Keratinocyte (primary cell): Measurements from ENCODE around the gene SLX1A. TPM values are rescaled to one million over a fixed set of nuclear protein-coding genes. Genes with fewer than 3 reads are reported as not detected.

ENCODE experiments used
- DNase-seq: peaks from one replicate; pipeline ENCODE4 v3.0.0-alpha.2; 2011; ENCODE audit warnings: low read depth, missing footprints, low spot score
- FAIRE-seq: peaks from 2 replicates; lab custom pipeline; 2011; peaks lifted over from hg19 to GRCh38; lab: Jason Lieb, UNC
- H2AFZ ChIP-seq: 2 replicates; pipeline ENCODE4 v1.6.0; 2012; ENCODE audit warnings: low read length, control low read depth, inconsistent platforms; ENCODE audit not compliant: control insufficient read depth
- H3K27ac ChIP-seq: 2 replicates; pipeline ENCODE4 v1.5.1; 2011; ENCODE audit warnings: low read length; ENCODE audit not compliant: control insufficient read depth, insufficient read depth
- H3K27me3 ChIP-seq: 3 replicates; pipeline ENCODE4 v1.6.0; 2011; ENCODE audit warnings: low read length; ENCODE audit not compliant: control insufficient read depth, insufficient read depth; ENCODE audit errors: extremely low read depth
- H3K36me3 ChIP-seq, 2 experiments: 2 replicates in 1 of 2; 3 replicates in 1 of 2; pipeline ENCODE4 v1.5.1; 2011; ENCODE audit warnings: low read length in 2 of 2, mild to moderate bottlenecking in 1 of 2; ENCODE audit not compliant: control insufficient read depth in 2 of 2, insufficient read depth in 2 of 2; ENCODE audit errors: extremely low read depth in 1 of 2
- H3K4me1 ChIP-seq: 3 replicates; pipeline ENCODE4 v1.5.1; 2011; ENCODE audit warnings: low read length; ENCODE audit not compliant: control insufficient read depth, insufficient read depth; ENCODE audit errors: extremely low read depth
- H3K4me2 ChIP-seq: 3 replicates; pipeline ENCODE4 v1.6.0; 2011; ENCODE audit warnings: low read depth, low read length; ENCODE audit not compliant: control insufficient read depth, insufficient read depth; ENCODE audit errors: extremely low read depth
- H3K4me3 ChIP-seq, 3 experiments: fragments of 200-600 bp in 1 of 3; sonication (generic) in 1 of 3; 2 replicates in 2 of 3; 3 replicates in 1 of 3; pipeline ENCODE4 v1.5.1; 2011 to 2016; ENCODE audit warnings: low read length in 3 of 3, mild to moderate bottlenecking in 3 of 3, control low read depth in 2 of 3, inconsistent platforms in 1 of 3, low read depth in 1 of 3, mixed read lengths in 1 of 3, mixed run types in 1 of 3, moderate library complexity in 1 of 3; ENCODE audit not compliant: control insufficient read depth in 2 of 3, insufficient read depth in 2 of 3; ENCODE audit errors: extremely low read depth in 1 of 3
- H3K79me2 ChIP-seq: 2 replicates; pipeline ENCODE4 v1.6.0; 2012; ENCODE audit warnings: low read length; ENCODE audit not compliant: control insufficient read depth, insufficient read depth
- H3K9ac ChIP-seq: 3 replicates; pipeline ENCODE4 v1.6.0; 2011; ENCODE audit warnings: low read length; ENCODE audit not compliant: control insufficient read depth, insufficient read depth; ENCODE audit errors: extremely low read depth
- H3K9me1 ChIP-seq: 3 replicates; pipeline ENCODE4 v1.6.0; 2011; ENCODE audit warnings: low read length; ENCODE audit not compliant: control insufficient read depth, insufficient read depth; ENCODE audit errors: extremely low read depth
- H3K9me3 ChIP-seq: 2 replicates; pipeline ENCODE4 v1.5.1; 2012; ENCODE audit warnings: low read depth, low read length; ENCODE audit not compliant: control insufficient read depth
- H4K20me1 ChIP-seq: 3 replicates; pipeline ENCODE4 v1.6.0; 2011; ENCODE audit warnings: low read length; ENCODE audit not compliant: control insufficient read depth, insufficient read depth; ENCODE audit errors: extremely low read depth
- CTCF ChIP-seq, 3 experiments: IDR thresholded peaks in 1 of 3; conservative IDR thresholded peaks in 1 of 3; optimal IDR thresholded peaks in 1 of 3; 2 replicates in 2 of 3; 3 replicates in 1 of 3; pipeline versions ENCODE3 to v1.5.1; 2011; ENCODE audit warnings: low read length in 3 of 3, mild to moderate bottlenecking in 3 of 3, moderate library complexity in 2 of 3, control low read depth in 1 of 3, inconsistent platforms in 1 of 3; ENCODE audit not compliant: insufficient read depth in 2 of 3; ENCODE audit errors: extremely low read depth in 1 of 3
- EZH2 ChIP-seq: IDR thresholded peaks from one replicate; pipeline ENCODE4 v1.6.1; 2012; ENCODE audit warnings: inconsistent platforms, mild to moderate bottlenecking, low read length, moderate library complexity
- dilution Hi-C: fragments of 300-500 bp; cut with MboI; formaldehyde crosslinking; loops from one replicate; pipeline ENCODE4 v1.7.0; 2020; ENCODE audit warnings: low sequenced_read_pairs; ENCODE audit not compliant: extremely low pct_ligation_motif_present
- polyA plus RNA-seq, 5 experiments: library from polyadenylated mRNA; depleted of rRNA in 3 of 5; stranded (reverse) in 3 of 5; stranded (forward) in 1 of 5; unstranded in 1 of 5; fragments of >200 nt; gene quantifications; 1 replicate in 1 of 5; 2 replicates in 3 of 5; 3 replicates in 1 of 5; pipeline versions ENCODE4 v1.2.1 to v1.2.3, GENCODE V29; 2011 to 2012; ENCODE audit warnings: missing spikeins in 2 of 5, low read depth in 1 of 5, low replicate concordance in 1 of 5

Gene SLX1A
- polyA plus RNA-seq, 1 donor (not counting 4 experiments of a cell fraction or from before 2014, with no cell fraction given), result 5.4 TPM

- Histone ChIP-seq H3K27me3 (no peaks in the 10 kb centered on the region), H3K4me2 (no peak overlapping the region), H3K9ac (no peak overlapping the region), H3K27ac (no peak overlapping the region), H3K9me1 (no peaks in the 10 kb centered on the region), H3K4me3 (no peak overlapping the region), H3K4me1 (peaks cover 3% of the 10 kb centered on the region), H3K9me3 (no peaks in the 10 kb centered on the region), H4K20me1 (no peaks in the 10 kb centered on the region), H3K36me3 (no peaks in the 10 kb centered on the region), H2AFZ (no peak overlapping the region), H3K79me2 (no peaks in the 10 kb centered on the region)
- DNase-seq (no peak), FAIRE-seq (no peak)
- dilution Hi-C loops, result no loop called here
- TF ChIP-seq CTCF (optimal IDR thresholded peaks at IDR 0.05 in 1 of 3, IDR thresholded peaks at IDR 0.05 in 1 of 3, conservative IDR thresholded peaks at IDR 0.05 in 1 of 3; ENCODE audit: extremely low read depth in 1 of 3, insufficient read depth in 2 of 3, low read length in 3 of 3), result no peak
- TF ChIP-seq EZH2, result no peak
These were observed 13.7 kb upstream of the SLX1A start for GRCh38 chr16:30179931-30180330.

GRCh38 chr16:30180741-30181140, 12.9 kb upstream of the SLX1A start:
- dilution Hi-C loops, result no loop called here

More at GRCh38 chr16:30180741-30181140, 12.9 kb upstream of the SLX1A start:
- no peak overlapping the region for H3K4me3 ChIP-seq
- H3K36me3 ChIP-seq, result no peaks in the 10 kb centered on the region
- no peaks in the 10 kb centered on the region for H3K9me1 ChIP-seq
- no peak overlapping the region for H3K4me2 ChIP-seq
- H4K20me1 ChIP-seq, result no peaks in the 10 kb centered on the region
- no peak overlapping the region for H3K9ac ChIP-seq
- H3K79me2 ChIP-seq, result no peaks in the 10 kb centered on the region
- DNase-seq (no peak), FAIRE-seq (no peak)
- TF ChIP-seq EZH2 (no peak), CTCF (optimal IDR thresholded peaks at IDR 0.05 in 1 of 3, IDR thresholded peaks at IDR 0.05 in 1 of 3, conservative IDR thresholded peaks at IDR 0.05 in 1 of 3; ENCODE audit: extremely low read depth in 1 of 3, insufficient read depth in 2 of 3, low read length in 3 of 3) (no peak)
- H3K27me3 ChIP-seq, result no peaks in the 10 kb centered on the region
- no peak overlapping the region for H2AFZ ChIP-seq
- no peaks in the 10 kb centered on the region for H3K9me3 ChIP-seq
- H3K4me1 ChIP-seq, result peaks cover 3% of the 10 kb centered on the region
- H3K27ac ChIP-seq, result no peak overlapping the region
